HCT116 (cell line): ENCODE data around the gene XK.

Experiments
- RAD21 ChIP-seq: IDR thresholded peaks from 2 replicates; pipeline ENCODE4 v1.6.1; 2012; ENCODE audit warnings: low read depth, mild to moderate bottlenecking
- TF ChIP-seq, protein P1 (sequence below): IDR thresholded peaks from 2 replicates; pipeline ENCODE4 v1.6.1; 2012
- TF ChIP-seq, protein P2 (sequence below), 3 experiments: fragments of 200-600 bp in 1 of 3; sonication (generic) in 1 of 3; IDR thresholded peaks in 2 of 3; conservative IDR thresholded peaks in 1 of 3; 2 replicates each; pipeline ENCODE4 v1.5.1; 2012 to 2017; ENCODE audit warnings: low read depth in 2 of 3, low read length in 2 of 3, antibody characterized with exemption in 1 of 3, borderline replicate concordance in 1 of 3, control low read depth in 1 of 3, mild to moderate bottlenecking in 1 of 3, mixed read lengths in 1 of 3, mixed run types in 1 of 3, moderate library complexity in 1 of 3; ENCODE audit not compliant: insufficient read depth in 1 of 3

DNA sequence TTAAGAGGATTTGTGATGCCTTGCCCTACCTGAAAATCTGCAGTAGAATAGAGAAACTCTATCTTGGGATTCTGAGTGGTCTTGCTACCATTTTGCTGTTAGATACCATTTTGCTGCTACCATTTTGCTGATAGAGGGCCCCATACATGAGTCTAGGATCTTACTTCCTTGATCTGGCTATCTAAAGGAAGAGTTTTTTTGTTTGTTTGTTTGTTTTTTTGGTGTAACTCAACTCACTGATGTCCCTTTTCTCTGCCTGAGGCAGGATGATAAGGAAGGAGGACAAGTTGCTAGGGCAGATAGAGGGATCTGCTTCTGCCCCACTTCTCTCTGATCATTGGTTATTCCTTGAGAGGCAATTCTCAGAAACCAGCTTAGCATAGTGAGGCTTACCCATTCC lies 31.0 kb downstream of the XK start:
- TF ChIP-seq, protein P1, sequence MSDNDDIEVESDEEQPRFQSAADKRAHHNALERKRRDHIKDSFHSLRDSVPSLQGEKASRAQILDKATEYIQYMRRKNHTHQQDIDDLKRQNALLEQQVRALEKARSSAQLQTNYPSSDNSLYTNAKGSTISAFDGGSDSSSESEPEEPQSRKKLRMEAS, result no peak
- TF ChIP-seq, protein P2, sequence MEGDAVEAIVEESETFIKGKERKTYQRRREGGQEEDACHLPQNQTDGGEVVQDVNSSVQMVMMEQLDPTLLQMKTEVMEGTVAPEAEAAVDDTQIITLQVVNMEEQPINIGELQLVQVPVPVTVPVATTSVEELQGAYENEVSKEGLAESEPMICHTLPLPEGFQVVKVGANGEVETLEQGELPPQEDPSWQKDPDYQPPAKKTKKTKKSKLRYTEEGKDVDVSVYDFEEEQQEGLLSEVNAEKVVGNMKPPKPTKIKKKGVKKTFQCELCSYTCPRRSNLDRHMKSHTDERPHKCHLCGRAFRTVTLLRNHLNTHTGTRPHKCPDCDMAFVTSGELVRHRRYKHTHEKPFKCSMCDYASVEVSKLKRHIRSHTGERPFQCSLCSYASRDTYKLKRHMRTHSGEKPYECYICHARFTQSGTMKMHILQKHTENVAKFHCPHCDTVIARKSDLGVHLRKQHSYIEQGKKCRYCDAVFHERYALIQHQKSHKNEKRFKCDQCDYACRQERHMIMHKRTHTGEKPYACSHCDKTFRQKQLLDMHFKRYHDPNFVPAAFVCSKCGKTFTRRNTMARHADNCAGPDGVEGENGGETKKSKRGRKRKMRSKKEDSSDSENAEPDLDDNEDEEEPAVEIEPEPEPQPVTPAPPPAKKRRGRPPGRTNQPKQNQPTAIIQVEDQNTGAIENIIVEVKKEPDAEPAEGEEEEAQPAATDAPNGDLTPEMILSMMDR (IDR thresholded peaks at IDR 0.05 in 2 of 3, conservative IDR thresholded peaks at IDR 0.05 in 1 of 3; ENCODE audit: borderline replicate concordance in 1 of 3, insufficient read depth in 1 of 3, low read depth in 2 of 3, low read length in 2 of 3), result no peak
- no peak for TF ChIP-seq RAD21
